HEK293 (cell line): Measurements from ENCODE around the gene XKRX.

Experiments
- EGR2 ChIP-seq: fragments of 450-650 bp; formaldehyde crosslinking; IDR thresholded peaks from 2 replicates; pipeline ENCODE4 v1.5.1; 2016; ENCODE audit warnings: low read depth, missing biosample characterization, missing genetic modification characterization
- FEZF1 ChIP-seq: fragments of 450-650 bp; formaldehyde crosslinking; IDR thresholded peaks from 2 replicates; pipeline ENCODE4 v1.5.1; 2016; ENCODE audit warnings: missing biosample characterization, missing genetic modification characterization
- KLF16 ChIP-seq: fragments of 450-650 bp; formaldehyde crosslinking; IDR thresholded peaks from 2 replicates; pipeline ENCODE4 v1.5.1; 2017; ENCODE audit warnings: missing biosample characterization, missing genetic modification characterization
- KLF9 ChIP-seq: fragments of 450-650 bp; formaldehyde crosslinking; IDR thresholded peaks from 2 replicates; pipeline ENCODE4 v1.5.1; 2016; ENCODE audit warnings: missing biosample characterization, missing genetic modification characterization, low read depth
- MEIS1 ChIP-seq: sonication (generic); formaldehyde crosslinking; IDR thresholded peaks from 2 replicates; pipeline ENCODE4 v1.8.1; 2022; ENCODE audit warnings: missing genetic modification reagents, mild to moderate bottlenecking, borderline replicate concordance
- MYNN ChIP-seq: fragments of 450-650 bp; formaldehyde crosslinking; IDR thresholded peaks from 2 replicates; pipeline ENCODE4 v1.5.1; 2016; ENCODE audit warnings: missing biosample characterization, missing genetic modification characterization, borderline replicate concordance
- SCRT1 ChIP-seq: fragments of 450-650 bp; formaldehyde crosslinking; IDR thresholded peaks from 2 replicates; pipeline ENCODE4 v1.5.1; 2016; ENCODE audit warnings: missing biosample characterization, missing genetic modification characterization, borderline replicate concordance
- TRIM28 ChIP-seq: IDR thresholded peaks from 2 replicates; pipeline ENCODE4 v1.6.1; 2011; ENCODE audit warnings: low read length, control low read depth, borderline replicate concordance
- ZBTB20 ChIP-seq: fragments of 450-650 bp; formaldehyde crosslinking; IDR thresholded peaks from 2 replicates; pipeline ENCODE4 v1.5.1; 2016; ENCODE audit warnings: missing biosample characterization, missing genetic modification characterization
- ZBTB26 ChIP-seq: fragments of 450-650 bp; formaldehyde crosslinking; optimal IDR thresholded peaks from 2 replicates; pipeline ENCODE3; 2016; ENCODE audit warnings: missing biosample characterization, mild to moderate bottlenecking, missing genetic modification characterization
- ZBTB7A ChIP-seq: fragments of 450-650 bp; formaldehyde crosslinking; IDR thresholded peaks from 2 replicates; pipeline ENCODE4 v1.5.1; 2016; ENCODE audit warnings: low read depth, missing biosample characterization, missing genetic modification characterization
- ZFHX2 ChIP-seq: fragments of 450-650 bp; formaldehyde crosslinking; conservative IDR thresholded peaks from 2 replicates; pipeline ENCODE4 v1.5.1; 2016; ENCODE audit warnings: missing biosample characterization, missing genetic modification characterization
- ZNF112 ChIP-seq: fragments of 450-650 bp; formaldehyde crosslinking; IDR thresholded peaks from 2 replicates; pipeline ENCODE4 v1.5.0; 2017; ENCODE audit warnings: missing biosample characterization, missing genetic modification characterization
- ZNF148 ChIP-seq: fragments of 450-650 bp; formaldehyde crosslinking; IDR thresholded peaks from 2 replicates; pipeline ENCODE4 v1.5.0; 2017; ENCODE audit warnings: missing biosample characterization, missing genetic modification characterization, borderline replicate concordance
- ZNF16 ChIP-seq: fragments of 450-650 bp; formaldehyde crosslinking; IDR thresholded peaks from 2 replicates; pipeline ENCODE4 v1.5.1; 2016; ENCODE audit warnings: low read depth, missing biosample characterization, missing genetic modification characterization
- ZNF169 ChIP-seq: fragments of 450-650 bp; formaldehyde crosslinking; IDR thresholded peaks from 2 replicates; pipeline ENCODE4 v1.5.1; 2016; ENCODE audit warnings: missing biosample characterization, missing genetic modification characterization
- ZNF19 ChIP-seq: fragments of 450-650 bp; formaldehyde crosslinking; IDR thresholded peaks from 2 replicates; pipeline ENCODE4; 2016; ENCODE audit warnings: missing biosample characterization, missing genetic modification characterization, low read depth
- ZNF24 ChIP-seq: fragments of 450-650 bp; formaldehyde crosslinking; IDR thresholded peaks from 2 replicates; pipeline ENCODE4 v1.5.1; 2016; ENCODE audit warnings: missing biosample characterization, missing genetic modification characterization
- ZNF324 ChIP-seq: fragments of 450-650 bp; formaldehyde crosslinking; IDR thresholded peaks from 2 replicates; pipeline ENCODE4 v1.5.1; 2016; ENCODE audit warnings: missing biosample characterization, missing genetic modification characterization
- ZNF423 ChIP-seq: fragments of 450-650 bp; formaldehyde crosslinking; IDR thresholded peaks from 2 replicates; pipeline ENCODE4 v1.5.1; 2016; ENCODE audit warnings: missing biosample characterization, missing genetic modification characterization
- ZNF558 ChIP-seq: fragments of 450-650 bp; formaldehyde crosslinking; IDR thresholded peaks from 2 replicates; pipeline ENCODE4 v1.5.1; 2016; ENCODE audit warnings: missing biosample characterization, missing genetic modification characterization
- ZNF560 ChIP-seq: fragments of 450-650 bp; formaldehyde crosslinking; IDR thresholded peaks from 2 replicates; pipeline ENCODE4 v1.5.1; 2017; ENCODE audit warnings: missing biosample characterization, missing genetic modification characterization, borderline replicate concordance
- ZNF610 ChIP-seq: fragments of 450-650 bp; formaldehyde crosslinking; IDR thresholded peaks from 2 replicates; pipeline ENCODE4 v1.5.1; 2016; ENCODE audit warnings: missing biosample characterization, missing genetic modification characterization, borderline replicate concordance
- ZNF621 ChIP-seq: fragments of 450-650 bp; formaldehyde crosslinking; IDR thresholded peaks from 2 replicates; pipeline ENCODE4 v1.5.1; 2017; ENCODE audit warnings: missing biosample characterization, missing genetic modification characterization
- ZNF623 ChIP-seq: fragments of 450-650 bp; formaldehyde crosslinking; IDR thresholded peaks from 2 replicates; pipeline ENCODE4 v1.5.1; 2016; ENCODE audit warnings: missing biosample characterization, missing genetic modification characterization
- ZNF707 ChIP-seq: fragments of 450-650 bp; formaldehyde crosslinking; IDR thresholded peaks from 2 replicates; pipeline ENCODE4 v1.5.1; 2016; ENCODE audit warnings: missing biosample characterization, missing genetic modification characterization
- ZNF792 ChIP-seq: fragments of 450-650 bp; formaldehyde crosslinking; IDR thresholded peaks from 2 replicates; pipeline ENCODE4 v1.5.1; 2016; ENCODE audit warnings: missing biosample characterization, missing genetic modification characterization
- ZNF837 ChIP-seq: fragments of 450-650 bp; formaldehyde crosslinking; IDR thresholded peaks from 2 replicates; pipeline ENCODE4 v1.5.1; 2016; ENCODE audit warnings: missing biosample characterization, missing genetic modification characterization
- TF ChIP-seq, protein P1 (sequence below): fragments of 450-650 bp; formaldehyde crosslinking; IDR thresholded peaks from 2 replicates; pipeline ENCODE4 v1.5.1; 2016; ENCODE audit warnings: missing biosample characterization, missing genetic modification characterization
- TF ChIP-seq, protein P2 (sequence below): fragments of 450-650 bp; formaldehyde crosslinking; IDR thresholded peaks from 2 replicates; pipeline ENCODE4 v1.5.1; 2017; ENCODE audit warnings: missing biosample characterization, missing genetic modification characterization
- TF ChIP-seq, protein P3 (sequence below): fragments of 450-650 bp; formaldehyde crosslinking; IDR thresholded peaks from 2 replicates; pipeline ENCODE4; 2016; ENCODE audit warnings: missing biosample characterization, missing genetic modification characterization

The XKRX gene

DNA sequence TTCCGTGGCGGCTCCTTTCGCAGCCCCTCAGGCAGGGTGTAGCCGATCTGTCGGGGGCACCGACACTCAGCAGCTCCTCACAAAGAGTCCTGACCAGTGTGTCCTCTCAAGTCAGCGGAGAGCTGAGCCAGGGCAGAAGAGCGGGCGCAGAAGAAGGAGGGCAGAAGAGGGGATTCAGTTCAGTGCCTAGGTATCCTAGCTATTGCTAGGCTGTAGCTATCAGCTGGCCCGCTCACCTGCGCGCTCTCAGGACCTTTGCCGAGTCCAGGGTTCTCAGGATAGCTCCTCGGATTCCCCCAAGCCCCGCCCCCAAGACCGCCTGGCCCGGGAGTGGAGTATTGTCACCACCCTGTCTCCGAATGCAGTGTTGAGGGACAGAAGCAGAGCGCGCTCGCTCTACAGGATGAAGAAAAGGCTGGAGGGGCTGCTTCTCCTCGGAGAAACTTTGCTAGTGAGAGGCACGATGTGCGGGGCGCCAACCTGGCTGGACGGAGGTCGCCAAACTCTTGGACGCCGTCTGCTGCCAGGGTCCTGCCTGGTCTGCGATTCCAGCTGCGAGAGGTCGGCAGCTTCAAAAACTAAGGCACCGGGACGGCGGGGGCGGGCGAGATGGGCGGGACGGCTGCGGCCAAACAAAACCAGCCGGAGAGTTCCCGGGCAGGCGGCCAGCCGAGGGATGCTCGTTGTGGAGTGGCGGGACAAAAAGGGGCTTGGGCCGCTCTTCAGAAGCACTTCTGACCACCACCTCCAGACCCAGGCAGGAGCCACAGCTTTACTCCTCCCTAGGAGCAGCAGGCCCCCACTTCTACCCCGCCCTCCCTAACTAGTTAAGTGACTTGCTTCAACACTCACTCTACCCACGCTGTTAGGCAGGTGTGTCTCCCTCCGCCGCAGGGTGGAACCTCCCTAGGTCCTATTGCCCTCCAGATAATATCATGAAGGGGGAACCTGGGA, at the start of gene XKRX (continued):
- TF ChIP-seq, protein P1, sequence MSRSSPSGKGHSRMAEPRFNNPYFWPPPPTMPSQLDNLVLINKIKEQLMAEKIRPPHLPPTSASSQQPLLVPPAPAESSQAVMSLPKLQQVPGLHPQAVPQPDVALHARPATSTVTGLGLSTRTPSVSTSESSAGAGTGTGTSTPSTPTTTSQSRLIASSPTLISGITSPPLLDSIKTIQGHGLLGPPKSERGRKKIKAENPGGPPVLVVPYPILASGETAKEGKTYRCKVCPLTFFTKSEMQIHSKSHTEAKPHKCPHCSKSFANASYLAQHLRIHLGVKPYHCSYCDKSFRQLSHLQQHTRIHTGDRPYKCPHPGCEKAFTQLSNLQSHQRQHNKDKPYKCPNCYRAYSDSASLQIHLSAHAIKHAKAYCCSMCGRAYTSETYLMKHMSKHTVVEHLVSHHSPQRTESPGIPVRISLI = no peak
- TF ChIP-seq ZNF148 (tag by site-specific recombination) (no peak), KLF9 (peak; percentile 52; the same call in 1 of the 2 replicates), ZNF707 (no peak), ZNF324 (tag by site-specific recombination) (no peak), ZNF16 (tag by site-specific recombination) (no peak), KLF16 (tag by site-specific recombination) (no peak), ZNF623 (no peak), ZNF560 (tag by site-specific recombination) (no peak), ZNF610 (no peak), FEZF1 (no peak), ZNF792 (tag by site-specific recombination) (no peak), ZNF19 (tag by site-specific recombination) (no peak), SCRT1 (tag by site-specific recombination) (no peak), ZNF169 (tag by site-specific recombination) (no peak), MYNN (tag by site-specific recombination) (no peak), ZNF837 (no peak), ZNF423 (tag by site-specific recombination) (no peak), ZBTB7A (tag by site-specific recombination) (no peak), TRIM28 (no peak), ZNF558 (tag by site-specific recombination) (no peak), MEIS1 (CRISPR knock-in tag) (no peak), ZNF24 (no peak), ZFHX2 (tag by site-specific recombination) (peak; percentile 42; the same call in 1 of the 2 replicates), ZNF112 (tag by site-specific recombination) (no peak), EGR2 (peak; percentile 38; the same call in 1 of the 2 replicates), ZNF621 (tag by site-specific recombination) (no peak), ZBTB20 (tag by site-specific recombination) (peak; percentile 99), ZBTB26 (tag by site-specific recombination) (no peak)
- TF ChIP-seq, protein P2, sequence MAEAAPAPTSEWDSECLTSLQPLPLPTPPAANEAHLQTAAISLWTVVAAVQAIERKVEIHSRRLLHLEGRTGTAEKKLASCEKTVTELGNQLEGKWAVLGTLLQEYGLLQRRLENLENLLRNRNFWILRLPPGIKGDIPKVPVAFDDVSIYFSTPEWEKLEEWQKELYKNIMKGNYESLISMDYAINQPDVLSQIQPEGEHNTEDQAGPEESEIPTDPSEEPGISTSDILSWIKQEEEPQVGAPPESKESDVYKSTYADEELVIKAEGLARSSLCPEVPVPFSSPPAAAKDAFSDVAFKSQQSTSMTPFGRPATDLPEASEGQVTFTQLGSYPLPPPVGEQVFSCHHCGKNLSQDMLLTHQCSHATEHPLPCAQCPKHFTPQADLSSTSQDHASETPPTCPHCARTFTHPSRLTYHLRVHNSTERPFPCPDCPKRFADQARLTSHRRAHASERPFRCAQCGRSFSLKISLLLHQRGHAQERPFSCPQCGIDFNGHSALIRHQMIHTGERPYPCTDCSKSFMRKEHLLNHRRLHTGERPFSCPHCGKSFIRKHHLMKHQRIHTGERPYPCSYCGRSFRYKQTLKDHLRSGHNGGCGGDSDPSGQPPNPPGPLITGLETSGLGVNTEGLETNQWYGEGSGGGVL = 0 out of 2 replicates have a peak, but pooled peaks have one; percentile 24
- TF ChIP-seq, protein P3, sequence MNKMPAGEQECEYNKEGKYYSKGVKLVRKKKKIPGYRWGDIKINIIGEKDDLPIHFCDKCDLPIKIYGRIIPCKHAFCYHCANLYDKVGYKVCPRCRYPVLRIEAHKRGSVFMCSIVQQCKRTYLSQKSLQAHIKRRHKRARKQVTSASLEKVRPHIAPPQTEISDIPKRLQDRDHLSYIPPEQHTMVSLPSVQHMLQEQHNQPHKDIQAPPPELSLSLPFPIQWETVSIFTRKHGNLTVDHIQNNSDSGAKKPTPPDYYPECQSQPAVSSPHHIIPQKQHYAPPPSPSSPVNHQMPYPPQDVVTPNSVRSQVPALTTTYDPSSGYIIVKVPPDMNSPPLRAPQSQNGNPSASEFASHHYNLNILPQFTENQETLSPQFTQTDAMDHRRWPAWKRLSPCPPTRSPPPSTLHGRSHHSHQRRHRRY (tag by site-specific recombination) = no peak
